Measurements from ENCODE around the gene PPP1R12B.
"Not testable (repeated sequence)": the region's sequence is repeated elsewhere in the genome, so short reads cannot be mapped to it uniquely, and the experiment has no call there.

The PPP1R12B gene

DNA sequence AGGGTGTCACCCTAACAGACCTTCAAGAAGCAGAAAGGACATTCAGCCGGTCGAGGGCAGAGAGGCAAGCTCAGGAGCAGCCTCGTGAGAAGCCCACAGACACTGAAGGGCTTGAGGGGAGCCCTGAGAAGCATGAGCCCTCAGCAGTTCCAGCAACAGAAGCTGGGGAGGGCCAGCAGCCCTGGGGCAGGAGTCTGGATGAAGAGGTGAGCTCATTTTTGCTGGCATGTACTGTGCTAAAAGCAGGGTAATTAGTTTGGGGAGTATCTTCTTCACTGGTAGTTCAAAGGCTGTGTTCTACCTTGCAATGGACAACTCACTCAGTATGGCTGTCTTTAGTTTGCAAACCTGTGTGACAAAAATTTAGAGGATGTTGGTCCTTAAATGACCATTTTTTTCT is 144.6 kb downstream of the PPP1R12B start:
- DNase-seq = not testable (repeated sequence)

DNA sequence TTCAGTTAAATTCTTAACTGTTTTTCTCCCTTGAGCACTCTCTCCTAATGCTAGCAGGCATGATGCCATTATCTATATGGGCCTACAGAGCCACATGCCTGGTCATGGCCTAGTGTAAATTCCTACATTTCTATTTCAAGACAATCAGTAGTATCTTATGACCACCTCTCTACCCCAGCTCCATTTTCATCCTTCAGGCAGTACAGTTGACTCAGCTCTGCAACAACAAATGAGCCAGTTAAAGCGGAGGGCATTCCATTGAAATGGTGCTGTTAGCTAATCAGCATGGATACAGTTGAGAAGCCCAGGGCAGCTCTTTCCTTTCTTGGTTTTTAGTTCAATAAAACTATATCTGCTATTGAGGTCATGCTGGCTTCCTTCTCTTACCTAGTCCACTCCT is 150.0 kb downstream of the PPP1R12B start:
- DNase-seq = no peak

DNA sequence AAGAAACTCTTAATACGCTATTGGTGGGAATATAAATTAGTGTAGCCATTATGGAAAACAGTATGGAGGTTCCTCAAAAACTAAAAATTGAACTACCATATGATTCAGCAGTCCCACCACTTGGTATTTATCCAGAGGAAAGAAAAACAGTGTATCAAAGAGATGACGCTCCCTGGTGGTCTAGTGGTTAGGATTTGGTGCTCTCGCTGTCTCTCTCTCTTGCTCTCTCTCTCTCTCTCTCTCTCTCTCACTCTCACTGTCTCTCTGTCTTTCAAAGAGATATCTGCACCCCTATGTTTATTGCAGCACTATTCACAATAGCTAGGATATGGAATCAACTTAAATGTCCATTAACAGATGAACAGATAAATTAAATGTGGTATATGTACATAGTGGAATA is 151.5 kb downstream of the PPP1R12B start:
- DNase-seq = not testable (repeated sequence)

DNA sequence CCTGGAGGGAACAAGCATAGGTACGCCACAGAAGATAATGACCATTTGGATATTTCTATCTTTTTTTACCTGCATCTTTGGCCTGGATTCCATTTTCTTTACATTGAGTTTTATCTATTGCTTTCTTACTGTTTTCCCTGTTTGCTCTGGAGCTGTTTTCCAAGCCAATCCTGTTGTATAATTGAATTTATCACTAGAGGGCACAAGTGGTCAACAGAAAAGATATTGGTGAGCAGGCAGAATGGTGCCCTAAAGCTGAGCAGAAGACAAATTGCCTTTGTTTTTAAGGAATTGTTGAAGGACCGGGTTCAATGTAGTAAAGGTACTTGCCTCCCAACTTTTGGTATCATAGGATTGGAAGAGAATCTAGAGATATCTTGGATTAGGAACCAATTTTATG is 152.8 kb downstream of the PPP1R12B start:
- peak; percentile 38 for DNase-seq

DNA sequence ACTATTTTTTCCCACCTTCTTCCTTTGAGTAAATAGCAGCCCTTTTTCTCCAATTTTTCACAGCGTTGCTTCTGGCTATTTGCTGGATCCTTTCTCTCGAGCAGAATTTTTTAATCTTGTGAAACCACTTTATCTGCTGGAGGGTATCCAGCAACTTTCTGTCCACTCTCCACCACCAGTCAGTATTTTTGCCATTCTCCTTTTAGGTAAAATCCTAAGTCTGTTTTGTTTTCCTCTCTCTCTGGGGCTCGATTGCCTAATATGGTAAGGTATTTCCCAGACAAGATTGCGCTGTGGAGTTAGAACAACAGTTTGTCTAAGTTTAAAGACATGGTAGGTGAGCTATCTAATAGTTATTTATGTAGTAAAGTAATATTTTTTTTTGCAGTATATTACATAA is 156.9 kb downstream of the PPP1R12B start:
- no peak for DNase-seq

DNA sequence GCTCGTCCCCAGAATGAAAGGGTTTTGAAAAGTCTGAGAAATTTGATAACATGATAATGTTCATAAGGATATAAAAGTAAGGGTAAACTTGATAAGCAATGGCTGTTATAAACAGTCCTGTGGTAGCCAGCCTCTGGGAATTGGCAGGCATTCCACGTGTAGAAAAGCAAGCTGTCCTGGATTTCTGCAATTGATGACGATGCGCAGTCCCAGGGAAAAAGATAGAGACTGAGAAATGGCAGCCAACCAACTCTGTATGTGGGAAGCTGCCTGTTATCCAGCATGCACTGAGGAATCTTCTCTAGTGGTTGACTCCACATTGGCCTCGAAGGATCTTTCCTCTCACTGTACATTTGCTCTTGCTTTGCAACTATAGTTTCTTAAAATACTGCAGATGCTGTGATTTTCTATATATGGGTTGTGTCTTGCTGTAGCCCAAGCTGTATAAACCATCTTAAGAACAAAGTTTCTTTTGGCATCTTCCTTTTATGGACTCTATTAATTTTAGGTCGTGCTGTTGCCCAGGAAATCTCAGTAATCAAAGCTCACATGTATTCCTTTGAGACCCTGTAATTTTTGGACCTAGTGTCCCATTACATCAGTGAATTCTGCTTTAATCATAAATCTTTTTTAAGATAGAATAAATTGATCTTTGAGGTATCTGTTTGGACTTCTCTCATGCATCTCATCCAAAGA is 157.5 kb downstream of the PPP1R12B start:
- DNase-seq = not testable (repeated sequence)

DNA sequence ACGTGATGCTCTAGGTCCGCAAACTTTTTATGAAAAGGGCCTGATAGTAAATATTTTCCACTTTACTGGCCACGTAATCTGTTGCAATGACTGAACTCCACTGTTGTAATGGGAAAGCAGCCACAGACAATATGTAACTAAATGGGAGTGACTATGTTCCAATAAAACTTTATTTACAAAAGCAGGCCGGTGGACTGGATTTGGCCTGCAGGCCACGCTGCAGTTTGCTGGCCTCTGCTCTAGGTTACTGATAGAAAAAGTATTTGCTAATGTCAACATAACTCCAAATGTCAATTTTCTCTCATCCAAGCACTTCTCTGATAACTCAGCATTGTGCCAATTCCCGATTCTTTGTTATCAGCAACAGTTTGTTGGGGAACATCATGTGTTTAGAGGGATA is 160.4 kb downstream of the PPP1R12B start:
- not testable (repeated sequence) for DNase-seq

DNA sequence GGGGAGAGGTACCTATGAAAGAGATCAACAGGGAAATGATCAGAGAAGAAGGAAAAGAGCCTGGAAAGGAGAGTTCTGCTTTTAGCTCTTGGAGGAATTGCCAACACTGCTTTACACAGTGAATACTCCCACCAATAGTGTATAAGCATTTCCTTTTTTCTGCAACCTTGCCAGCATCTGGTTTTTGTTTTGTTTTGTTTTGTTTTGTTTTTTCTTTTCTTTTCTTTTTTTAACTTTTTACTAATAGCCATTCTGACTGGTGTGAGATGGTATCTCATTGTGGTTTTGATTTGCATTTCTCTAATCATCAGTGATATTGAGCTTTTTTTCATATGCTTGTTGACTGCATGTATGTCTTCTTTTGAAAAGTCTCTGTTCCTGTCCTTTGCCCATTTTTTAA is 165.4 kb downstream of the PPP1R12B start:
- DNase-seq = not testable (repeated sequence)

DNA sequence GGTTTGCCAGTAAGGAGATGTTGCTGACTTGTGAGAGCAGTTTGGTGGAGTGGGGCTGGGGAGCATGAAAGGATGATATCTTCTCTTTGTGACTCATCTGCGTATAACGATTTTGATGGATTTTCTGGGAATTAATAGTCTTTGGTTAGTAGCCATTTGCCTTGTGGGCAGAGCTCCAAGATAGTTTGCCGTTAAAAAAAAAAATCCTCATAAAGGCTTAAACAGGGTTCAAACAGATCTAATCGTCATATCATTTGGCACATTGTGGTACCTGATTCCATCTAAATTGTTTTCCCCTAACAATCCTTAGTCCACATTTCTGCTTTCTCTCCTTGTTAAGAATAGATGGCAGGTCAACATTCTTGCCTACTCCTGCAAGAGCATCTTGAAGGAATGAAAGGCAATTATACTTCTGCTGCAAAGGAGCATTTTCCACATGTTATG is 168.0 kb downstream of the PPP1R12B start:
- DNase-seq = no peak

DNA sequence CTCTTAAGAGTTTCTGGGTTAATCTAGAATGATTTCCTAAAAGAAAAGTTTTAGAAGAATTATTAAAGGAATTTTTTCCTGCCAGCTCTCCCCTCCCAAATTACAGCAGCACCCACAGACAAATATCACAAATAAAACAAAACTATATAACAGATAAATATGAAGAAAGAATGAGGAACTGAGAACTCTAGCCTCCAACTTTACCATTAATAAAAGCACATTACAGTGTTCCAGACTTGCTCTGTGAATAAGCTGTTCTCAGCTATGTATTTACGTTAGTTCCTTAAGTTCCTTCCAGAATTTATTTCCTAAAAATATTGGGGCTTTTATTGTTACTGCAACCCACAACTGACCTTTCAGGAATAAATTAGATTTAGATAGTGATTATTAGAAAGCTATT is 168.6 kb downstream of the PPP1R12B start:
- DNase-seq = peak; percentile 20

DNA sequence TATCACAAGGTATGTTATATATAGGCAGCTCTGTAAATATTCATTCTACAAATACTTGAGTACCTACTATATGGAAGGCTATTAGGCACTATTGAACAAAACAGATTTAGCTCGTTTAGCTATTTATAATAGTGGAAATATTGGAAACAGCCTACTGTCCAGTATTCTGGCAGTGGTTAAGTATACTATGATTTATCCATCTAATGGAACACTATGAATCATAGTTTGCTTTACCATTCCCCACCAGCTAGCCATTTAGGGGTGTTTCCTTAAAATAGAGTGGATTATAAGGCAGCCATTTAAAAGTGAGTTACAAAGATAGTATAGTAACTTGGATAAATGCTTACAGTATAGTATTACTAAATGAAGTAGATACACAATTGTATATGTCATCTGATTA is 169.7 kb downstream of the PPP1R12B start:
- not testable (repeated sequence) for DNase-seq

DNA sequence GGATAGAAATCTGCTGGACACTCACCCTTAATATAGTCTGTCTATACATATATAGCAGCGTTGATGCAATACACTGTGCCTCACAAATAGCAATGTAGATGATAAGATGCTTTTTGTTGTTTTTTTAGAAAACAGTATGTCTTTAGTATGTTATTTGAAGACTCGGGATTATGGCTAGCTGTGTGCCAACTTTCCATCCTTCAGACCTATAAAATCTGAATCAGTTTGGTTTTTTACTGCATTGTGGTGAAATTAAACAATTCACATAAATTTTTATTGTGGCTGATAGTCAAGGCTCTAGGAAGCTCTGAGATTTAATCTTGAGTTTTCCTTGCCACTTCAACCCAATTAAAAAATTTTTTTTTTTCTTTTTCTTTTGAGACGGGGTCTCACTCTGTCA is 170.4 kb downstream of the PPP1R12B start:
- not testable (repeated sequence) for DNase-seq

DNA sequence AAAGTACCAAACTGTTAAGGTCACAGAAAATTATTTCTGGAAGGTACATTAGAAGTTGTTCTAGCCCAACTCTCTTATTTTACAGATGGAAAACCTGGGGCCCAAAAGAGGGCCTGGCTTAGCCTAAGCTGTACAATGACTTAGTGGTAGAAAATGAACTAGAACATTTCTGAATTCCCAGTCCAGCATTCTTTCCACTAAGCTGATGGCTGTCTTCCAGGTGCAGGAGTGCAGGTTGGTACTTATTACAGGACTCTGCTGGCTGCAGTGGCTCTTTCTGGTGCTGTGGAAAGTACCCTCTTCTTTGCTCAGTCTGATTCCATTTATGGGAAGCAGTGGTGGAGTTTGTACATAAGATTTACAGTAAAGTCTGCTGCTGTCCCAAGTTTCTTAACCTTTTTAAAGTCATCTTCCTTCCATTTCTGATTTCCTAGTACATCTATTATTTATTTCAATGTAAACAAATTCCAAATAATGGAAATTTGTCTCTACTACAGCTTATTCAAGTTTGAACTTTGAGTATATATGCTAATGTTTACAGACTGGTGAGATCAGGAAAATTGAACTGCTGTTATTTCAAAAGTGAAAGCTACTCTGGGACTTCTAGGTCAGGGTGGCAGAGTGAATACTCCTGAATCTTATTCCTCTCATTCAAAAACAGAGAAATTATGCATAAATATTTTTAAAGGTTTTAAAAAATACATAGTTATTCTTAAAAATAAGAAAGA is 171.8 kb downstream of the PPP1R12B start:
- not testable (repeated sequence) for DNase-seq

DNA sequence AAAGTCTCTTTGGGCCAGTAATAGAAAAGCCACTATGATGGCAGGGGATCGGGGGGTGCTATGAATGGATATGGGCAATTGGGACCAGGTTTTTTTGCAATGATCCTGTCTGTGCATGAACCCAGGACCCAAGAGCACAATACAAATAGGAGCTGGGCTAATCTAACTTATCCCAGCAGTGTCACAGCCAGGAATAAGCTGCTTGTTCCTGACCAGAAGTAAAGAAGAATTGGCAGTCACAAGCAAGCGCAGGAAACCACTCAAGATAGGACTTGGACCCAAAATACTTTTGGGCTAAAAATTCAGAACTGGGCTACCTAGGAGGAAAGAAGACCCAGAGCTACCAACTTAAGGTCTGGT is 172.3 kb downstream of the PPP1R12B start:
- DNase-seq = not testable (repeated sequence)

DNA sequence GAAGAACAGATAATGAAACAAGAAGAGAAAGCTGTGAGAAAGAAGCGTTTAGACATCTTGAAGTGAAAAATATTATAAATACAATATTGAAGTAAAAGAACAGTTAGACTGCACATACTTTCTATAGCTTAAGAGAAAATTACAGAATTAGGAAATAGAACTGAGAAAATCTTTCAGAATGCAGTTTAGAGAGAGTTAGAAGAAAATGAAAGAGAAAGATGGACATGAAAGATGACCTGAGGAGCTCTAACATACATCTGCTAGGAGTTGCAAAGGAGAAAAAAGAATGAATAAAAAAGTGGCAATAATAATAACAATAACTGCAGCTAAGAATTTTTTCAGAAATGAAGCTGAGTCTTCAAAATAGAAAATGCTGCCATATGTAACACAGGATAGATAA is 173.0 kb downstream of the PPP1R12B start:
- not testable (repeated sequence) for DNase-seq

DNA sequence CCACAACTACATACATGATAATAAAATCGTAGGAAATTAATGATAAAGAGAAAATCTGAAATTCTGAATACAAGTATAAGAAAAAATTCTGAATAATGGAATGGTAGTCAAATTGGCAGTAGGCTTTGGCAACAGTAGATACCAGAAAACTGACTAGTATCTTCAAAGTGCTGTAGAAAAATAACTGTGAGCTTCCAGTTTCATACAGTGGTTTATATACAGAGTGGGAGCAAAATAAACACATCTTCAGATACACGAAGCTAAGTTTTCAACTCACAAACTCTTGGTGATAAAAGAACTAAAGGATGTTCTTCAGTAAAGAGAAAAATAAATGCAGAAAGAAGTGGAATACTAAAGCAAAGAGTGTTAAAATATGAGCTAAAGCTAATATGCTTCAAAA is 173.4 kb downstream of the PPP1R12B start:
- no peak for DNase-seq

DNA sequence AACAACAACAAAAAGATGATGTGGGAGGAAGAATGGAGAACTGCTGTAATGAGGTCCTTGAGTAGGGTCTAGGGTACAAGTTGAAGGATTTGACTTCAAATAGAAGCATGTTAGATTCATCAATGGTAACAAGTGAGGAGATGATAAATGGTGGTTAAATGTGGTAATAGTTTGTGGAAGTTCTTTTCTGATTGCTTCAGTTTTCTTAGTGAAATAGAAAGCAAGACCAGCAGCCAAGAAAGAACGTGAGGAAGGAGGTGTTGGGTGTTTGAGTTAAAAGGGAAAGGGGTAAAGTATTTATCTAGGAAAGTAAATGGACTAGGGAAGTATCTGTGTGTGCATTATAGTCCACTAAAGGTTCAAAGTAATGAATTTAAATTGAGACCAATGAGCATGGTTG is 177.6 kb downstream of the PPP1R12B start:
- DNase-seq = peak; percentile 73

DNA sequence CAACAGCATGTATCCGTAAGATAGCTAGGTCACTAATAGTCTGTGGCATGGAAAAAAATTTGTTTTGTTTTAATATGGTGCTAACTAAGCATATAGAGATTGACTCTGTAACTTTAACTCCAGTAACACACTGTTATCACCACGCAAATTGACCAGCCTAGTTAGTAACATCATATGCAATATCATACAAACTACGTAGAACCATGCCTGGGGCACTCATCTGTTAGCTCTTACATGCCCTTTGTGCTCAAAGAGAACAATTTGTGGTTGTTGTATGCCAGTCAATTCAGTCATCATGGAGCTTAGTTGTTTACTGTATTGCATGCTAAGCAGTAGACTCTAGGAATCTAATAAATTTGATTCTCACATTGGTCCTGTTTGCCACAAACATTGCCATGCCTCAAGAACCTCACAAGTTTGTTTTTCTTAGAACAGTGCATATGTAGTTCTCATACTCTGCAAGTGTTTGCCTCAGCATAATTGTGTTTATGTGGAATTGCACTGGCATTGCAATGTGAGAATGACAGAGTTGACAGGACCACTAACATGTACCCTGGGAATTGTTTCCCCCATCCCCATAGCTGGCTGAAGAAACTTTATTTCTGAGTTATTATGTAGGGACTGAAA is 179.7 kb downstream of the PPP1R12B start:
- DNase-seq = not testable (repeated sequence)

DNA sequence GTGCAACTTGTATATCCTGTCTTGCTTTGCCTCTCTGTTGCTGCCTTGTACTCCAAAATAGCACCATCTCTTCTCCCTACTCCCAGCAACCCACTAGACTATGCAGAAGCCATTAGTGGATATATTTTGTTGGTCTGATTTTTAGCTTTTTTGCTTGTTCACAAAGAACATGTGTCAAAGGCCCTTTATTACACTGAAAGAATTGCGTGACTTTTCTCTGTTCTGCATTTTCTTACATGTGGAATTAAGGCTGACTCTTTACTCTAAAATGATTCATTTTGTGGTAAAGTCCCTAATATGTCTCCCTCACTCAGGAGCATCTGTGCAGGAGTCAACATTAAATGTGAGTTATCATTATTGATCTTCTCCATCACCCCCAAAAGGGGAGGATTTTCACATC is 182.2 kb downstream of the PPP1R12B start:
- peak; percentile 75 for DNase-seq

DNA sequence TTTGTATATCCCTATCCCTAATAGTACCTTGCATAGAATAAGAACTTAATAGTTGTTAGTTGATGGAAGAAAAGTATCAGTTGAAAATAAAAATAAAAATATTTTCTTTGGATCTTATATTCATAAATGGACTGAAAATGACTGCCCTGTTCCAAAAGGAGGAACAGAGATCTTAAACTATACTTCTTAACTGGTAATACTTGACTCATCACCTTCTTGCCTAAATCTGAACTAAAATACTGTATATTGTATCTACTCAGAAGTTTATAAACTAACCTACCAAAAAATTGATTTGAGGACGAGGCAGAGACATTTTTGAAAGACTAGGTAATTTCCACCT is 182.9 kb downstream of the PPP1R12B start:
- peak; percentile 46 for DNase-seq

DNA sequence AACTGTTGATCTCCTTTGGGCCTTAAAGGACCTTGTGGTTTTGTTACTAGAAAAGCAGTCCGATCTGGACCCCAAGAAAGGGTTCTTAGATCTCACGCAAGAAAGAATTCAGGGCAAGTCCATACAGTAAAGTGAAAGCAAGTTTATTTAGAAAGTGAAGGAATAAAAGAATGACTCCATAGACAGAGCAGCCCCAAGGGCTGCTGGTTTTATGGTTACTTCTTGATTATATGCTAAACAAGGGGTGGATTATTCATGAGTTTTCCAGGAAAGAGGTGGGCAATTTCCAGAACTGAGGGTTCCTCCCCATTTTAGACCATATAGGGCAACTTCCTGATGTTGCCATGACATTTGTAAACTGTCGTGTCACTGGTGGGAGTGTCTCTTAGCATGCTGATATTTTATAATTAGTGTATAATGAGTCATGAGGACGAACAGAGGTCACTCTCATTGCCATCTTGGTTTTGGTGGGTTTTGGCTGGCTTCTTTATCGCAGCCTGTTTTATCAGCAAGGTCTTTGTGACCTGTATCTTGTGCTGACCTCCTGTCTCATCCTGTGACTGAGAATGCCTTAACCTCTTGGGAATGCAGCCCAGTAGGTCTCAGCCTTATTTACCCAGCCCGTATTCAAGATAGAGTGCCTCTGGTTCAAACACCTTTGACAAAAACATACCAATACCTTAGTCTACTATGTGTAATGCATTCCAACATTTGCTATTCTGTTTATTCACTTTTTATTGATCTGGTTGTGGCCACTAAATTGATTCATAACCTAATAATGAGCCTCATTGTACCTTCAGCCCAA is 183.5 kb downstream of the PPP1R12B start:
- DNase-seq = peak; percentile 71

DNA sequence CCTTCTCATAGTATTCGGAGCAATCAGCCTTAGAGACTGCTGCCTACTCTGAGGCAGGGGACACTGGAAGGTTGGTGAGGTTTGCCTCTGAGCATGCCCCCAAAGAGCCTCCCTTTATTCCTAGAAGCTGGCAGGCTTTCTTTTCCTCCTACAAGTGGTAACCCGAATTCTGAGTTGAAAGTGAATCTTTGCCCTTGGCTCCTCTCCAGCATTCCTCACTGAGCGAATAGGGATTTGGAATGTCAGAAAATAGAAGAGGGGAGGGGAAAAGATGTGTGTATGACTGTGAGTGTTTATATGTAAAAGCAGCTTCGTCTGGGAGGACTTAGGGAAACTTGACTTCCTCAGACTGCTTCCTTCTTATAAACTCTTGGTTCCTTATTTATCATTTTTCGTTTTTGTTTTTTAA is 190.7 kb downstream of the PPP1R12B start:
- peak; percentile 70 for DNase-seq

DNA sequence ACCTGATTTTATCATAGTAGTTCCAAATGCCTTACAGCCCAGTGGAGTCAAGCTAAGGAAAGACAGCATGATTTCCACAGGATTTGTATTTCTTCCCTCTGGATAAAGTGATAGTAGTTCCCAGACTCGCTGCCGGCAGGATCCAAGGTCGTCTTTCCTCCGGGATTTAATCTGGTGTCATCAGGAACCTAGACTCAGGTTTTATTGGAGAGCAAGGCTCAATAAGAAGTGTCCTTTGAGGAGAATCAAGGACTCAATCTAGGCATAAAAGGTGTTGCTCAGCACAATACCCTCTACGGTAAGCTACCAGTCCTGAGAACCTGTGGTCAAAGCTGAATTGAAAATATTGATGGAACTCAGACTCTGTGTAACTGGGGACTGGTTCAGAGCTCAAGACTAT is 191.1 kb downstream of the PPP1R12B start:
- not testable (repeated sequence) for DNase-seq

Measured in MV-4-11 (cell line).